GM12878 (cell line): ENCODE data around the gene TTC39B. TPM values are rescaled to one million over a fixed set of nuclear protein-coding genes. Genes with fewer than 3 reads are reported as not detected.

Source experiments
- ATAC-seq: fragments of 200-7000 bp; cut with Tn5 transposase; 3 replicates; pipeline ENCODE4 v1.9.1; 2020; ENCODE audit warnings: mild to moderate bottlenecking, moderate library complexity
- BruUV-seq: library from RNA; stranded (reverse); fragments of 400-500 nt; replicated peaks from 2 replicates; lab custom pipeline; 2021; lab: Mats Ljungman, UMichigan
- CTCF ChIA-PET: fragments of 300-600 bp; sonication (Branson Sonifier 250); formaldehyde crosslinking; extraction: SDS; loops from one replicate; lab custom pipeline; 2021; ENCODE audit warnings: inconsistent platforms; lab: Yijun Ruan, JAX
- POLR2A ChIA-PET: fragments of 350-600 bp; formaldehyde crosslinking; extraction: SDS; loops from one replicate; lab custom pipeline; 2021; ENCODE audit warnings: inconsistent platforms; lab: Charles Lee
- RAD21 ChIA-PET: fragments of 300-600 bp; sonication (Branson Sonifier 250); formaldehyde crosslinking; loops from one replicate; lab custom pipeline; 2023; ENCODE audit warnings: antibody characterized with exemption; ENCODE audit not compliant: unreplicated experiment; lab: Charles Lee
- SMC1A ChIA-PET: fragments of 300-600 bp; sonication (Branson Sonifier 250); formaldehyde crosslinking; loops from one replicate; lab custom pipeline; 2023; ENCODE audit not compliant: unreplicated experiment, uncharacterized antibody; lab: Charles Lee
- DNase-seq: peaks from one replicate; pipeline ENCODE4 v3.0.0-alpha.2; 2011; ENCODE audit warnings: low read depth, low spot score
- FAIRE-seq: peaks from 3 replicates; lab custom pipeline; 2011; peaks lifted over from hg19 to GRCh38; lab: Jason Lieb, UNC
- H2AFZ ChIP-seq: 2 replicates; pipeline ENCODE4 v1.6.0; 2011; ENCODE audit warnings: low read depth, low read length, control low read depth; ENCODE audit not compliant: control insufficient read depth
- H3K27ac ChIP-seq: 2 replicates; pipeline ENCODE4 v1.5.1; 2011; ENCODE audit warnings: control low read depth; ENCODE audit not compliant: control insufficient read depth, insufficient read depth
- H3K27me3 ChIP-seq, 2 experiments: replicated peaks in 1 of 2; 2 replicates each; pipeline versions ENCODE4 v1.6.0 to v1.6.1; 2011; ENCODE audit warnings: low read length in 1 of 2; ENCODE audit not compliant: control insufficient read depth in 2 of 2, insufficient read depth in 2 of 2
- H3K36me3 ChIP-seq, 2 experiments: 2 replicates each; pipeline ENCODE4 v1.5.1; 2011; ENCODE audit warnings: low read length in 1 of 2; ENCODE audit not compliant: control insufficient read depth in 2 of 2, insufficient read depth in 2 of 2
- H3K4me1 ChIP-seq: 2 replicates; pipeline ENCODE4 v1.6.1; 2011; ENCODE audit warnings: mild to moderate bottlenecking, low read length, moderate library complexity, mixed read lengths; ENCODE audit not compliant: control insufficient read depth, insufficient read depth
- H3K4me2 ChIP-seq: 2 replicates; pipeline ENCODE4 v1.6.0; 2011; ENCODE audit warnings: control low read depth; ENCODE audit not compliant: control insufficient read depth, insufficient read depth
- H3K4me3 ChIP-seq: fragments of 200-600 bp; sonication (generic); 2 replicates; pipeline ENCODE4 v1.5.1; 2016
- H3K79me2 ChIP-seq: 2 replicates; pipeline ENCODE4 v1.6.0; 2011; ENCODE audit warnings: low read length; ENCODE audit not compliant: control insufficient read depth, insufficient read depth
- H3K9ac ChIP-seq: 2 replicates; pipeline ENCODE4 v1.8.0; 2011; ENCODE audit warnings: low read length, control low read depth, mixed read lengths; ENCODE audit not compliant: control insufficient read depth, insufficient read depth
- H3K9me3 ChIP-seq: replicated peaks from 3 replicates; pipeline ENCODE4 v1.5.1; 2011; ENCODE audit warnings: mild to moderate bottlenecking, low read length; ENCODE audit not compliant: control insufficient read depth, insufficient read depth
- H4K20me1 ChIP-seq: 2 replicates; pipeline ENCODE4 v1.6.0; 2011; ENCODE audit not compliant: control insufficient read depth, insufficient read depth
- CTCF ChIP-seq, 3 experiments: IDR thresholded peaks in 2 of 3; conservative IDR thresholded peaks in 1 of 3; 2 replicates each; pipeline ENCODE4 v1.5.1; 2011; ENCODE audit warnings: low read depth in 3 of 3, low read length in 3 of 3, mild to moderate bottlenecking in 3 of 3, control low read depth in 2 of 3, moderate library complexity in 2 of 3, inconsistent platforms in 1 of 3, mixed read lengths in 1 of 3; ENCODE audit not compliant: control insufficient read depth in 2 of 3, insufficient read depth in 1 of 3; ENCODE audit errors: extremely low read depth in 1 of 3
- EED ChIP-seq: sonication (generic); IDR thresholded peaks from 2 replicates; pipeline ENCODE4 v1.6.1; 2016; ENCODE audit warnings: antibody characterized with exemption, low read depth
- HCFC1 ChIP-seq: fragments of 150-350 bp; IDR thresholded peaks from 2 replicates; pipeline ENCODE4 v1.6.1; 2014; ENCODE audit warnings: low read length
- HDAC2 ChIP-seq: fragments of 200-600 bp; sonication (generic); IDR thresholded peaks from 2 replicates; pipeline ENCODE4 v1.6.1; 2017
- IRF4 ChIP-seq: IDR thresholded peaks from 2 replicates; pipeline ENCODE4 v1.6.1; 2011; ENCODE audit warnings: low read depth, low read length
- JUND ChIP-seq: IDR thresholded peaks from 2 replicates; pipeline ENCODE4 v1.6.1; 2012; ENCODE audit warnings: low read depth, mild to moderate bottlenecking, low read length, improper control_type of control experiment, moderate library complexity
- SMAD5 ChIP-seq: IDR thresholded peaks from 2 replicates; pipeline ENCODE4 v1.6.1; 2016; ENCODE audit warnings: antibody characterized with exemption, low read depth
- SREBF1 ChIP-seq: IDR thresholded peaks from 2 replicates; pipeline ENCODE4 v1.6.1; 2012; ENCODE audit warnings: mild to moderate bottlenecking, low read length
- SRF ChIP-seq, 2 experiments: IDR thresholded peaks; 2 replicates each; pipeline ENCODE4 v1.6.1; 2011; ENCODE audit warnings: low read depth in 2 of 2, low read length in 2 of 2, mild to moderate bottlenecking in 1 of 2, moderate library complexity in 1 of 2
- STAT1 ChIP-seq: fragments of 450-650 bp; conservative IDR thresholded peaks from 2 replicates; pipeline ENCODE4 v1.6.1; 2014; ENCODE audit warnings: antibody characterized with exemption, mild to moderate bottlenecking
- STAT3 ChIP-seq: IDR thresholded peaks from 2 replicates; pipeline ENCODE4 v1.6.1; 2011; ENCODE audit warnings: low read depth, low read length, improper control_type of control experiment
- USF1 ChIP-seq: IDR thresholded peaks from 2 replicates; pipeline ENCODE4 v1.6.1; 2011; ENCODE audit warnings: borderline replicate concordance, low read depth, mild to moderate bottlenecking, moderate library complexity, mixed read lengths, low read length; ENCODE audit not compliant: insufficient read depth; ENCODE audit errors: extremely low read length
- ZNF622 ChIP-seq: fragments of 450-650 bp; IDR thresholded peaks from 2 replicates; pipeline ENCODE4 v1.6.1; 2017; ENCODE audit warnings: mild to moderate bottlenecking, inconsistent platforms
- WGBS: methylation state at CpG from one replicate; pipeline ENCODE4 v1.1.6; 2016; ENCODE audit warnings: low lambda C conversion rate; ENCODE audit not compliant: insufficient replicate concordance, insufficient coverage; ENCODE audit errors: missing lambda C conversion rate; 5-methylcytosine and 5-hydroxymethylcytosine counted together
- in situ Hi-C: fragments of 300-500 bp; cut with MboI; formaldehyde crosslinking; loops from 9 replicates; pipeline ENCODE4 v1.14.3; 2018; ENCODE audit warnings: mixed read lengths
- intact Hi-C: fragments of 100-400 bp; cut with micrococcal nuclease; formaldehyde crosslinking; loops from one replicate; pipeline ENCODE4 v1.14.2; 2022; ENCODE audit not compliant: unreplicated experiment
- polyA plus RNA-seq, 11 experiments: library from polyadenylated mRNA; depleted of rRNA in 4 of 11; unstranded in 6 of 11; stranded (reverse) in 5 of 11; fragments of >200 nt; fragmentation: Nextera tagmentation in 4 of 11; fragmentation: Illumina TruSeq in 1 of 11; extraction: Ambion mirVana in 4 of 11; extraction: Trizol in 1 of 11; gene quantifications; 1 replicate in 1 of 11; 2 replicates in 10 of 11; pipeline versions ENCODE4 v1.2.1 to v1.2.3, GENCODE V29; 2011 to 2016; ENCODE audit warnings: inconsistent platforms in 2 of 11, missing spikeins in 2 of 11, low read depth in 1 of 11
- total RNA-seq, 4 experiments: library from RNA; depleted of rRNA in 3 of 4; stranded (reverse); fragments of >200 nt in 3 of 4; fragmentation: Illumina TruSeq in 1 of 4; extraction: Trizol in 1 of 4; gene quantifications; 2 replicates each; pipeline versions ENCODE4 v1.2.1 to v1.2.3, GENCODE V29; 2013 to 2021
- TF ChIP-seq, protein P1 (sequence below): IDR thresholded peaks from 2 replicates; pipeline ENCODE4 v1.6.1; 2011; ENCODE audit warnings: low read depth, low read length, improper control_type of control experiment, borderline replicate concordance

The TTC39B gene
- total and polyA plus RNA-seq, 10 of the 15 experiments (the other 5 are each of a cell fraction or from before 2014, with no cell fraction given): 0.68 to 2.5 (median 1.5) TPM

- Histone ChIP-seq H3K27me3 (no peaks in the 10 kb centered on the region), H3K9me3 (no peaks in the 10 kb centered on the region), H2AFZ (no peak overlapping the region), H3K9ac (no peak overlapping the region), H4K20me1 (no peaks in the 10 kb centered on the region), H3K36me3 (no peaks in the 10 kb centered on the region), H3K4me3 (no peak overlapping the region), H3K79me2 (no peaks in the 10 kb centered on the region), H3K4me1 (no peaks in the 10 kb centered on the region), H3K4me2 (no peak overlapping the region), H3K27ac (no peak overlapping the region)
- POLR2A ChIA-PET: no interaction called here
- RAD21 ChIA-PET: no interaction called here
- TF ChIP-seq HDAC2 (no peak), SREBF1 (no peak)
- 32% methylated on average over 3 of the region's 3 CpGs for WGBS
- DNase-seq: no peak
- no peak for FAIRE-seq
- SMC1A ChIA-PET: interaction anchor here (1.6 kb wide), 1 partner anchor 11 kb away, joined by 3 read pairs; no protein-coding TSS in a partner anchor
- in situ Hi-C loops: no loop called here
- ATAC-seq: no peak
- CTCF ChIA-PET: interaction anchor here (1.6 kb wide), 1 partner anchor 16 kb away, joined by 4 read pairs; no protein-coding TSS in a partner anchor
- intact Hi-C loops: no loop called here
- BruUV-seq: no TSS peak
Measured at GRCh38 chr9:15354713-15355112, 47.7 kb upstream of the TTC39B start.

- no peaks in the 10 kb centered on the region for H3K27me3 ChIP-seq
- H3K4me1 ChIP-seq: no peaks in the 10 kb centered on the region
- no peaks in the 10 kb centered on the region for H3K79me2 ChIP-seq
- POLR2A ChIA-PET: no interaction called here
- RAD21 ChIA-PET: no interaction called here
- H3K4me3 ChIP-seq: no peak overlapping the region
- H3K9ac ChIP-seq: no peak overlapping the region
- H3K9me3 ChIP-seq: no peaks in the 10 kb centered on the region
- ATAC-seq: no peak
- 72% methylated on average over 4 of the region's 4 CpGs for WGBS
- H3K27ac ChIP-seq: no peak overlapping the region
- intact Hi-C loops: no loop called here
- H4K20me1 ChIP-seq: no peaks in the 10 kb centered on the region
- no peaks in the 10 kb centered on the region for H3K36me3 ChIP-seq
- DNase-seq: no peak
- H2AFZ ChIP-seq: no peak overlapping the region
- SMC1A ChIA-PET: no interaction called here
- CTCF ChIA-PET: interaction anchor here (0.6 kb wide), 1 partner anchor 30 kb away, joined by 3 read pairs; no protein-coding TSS in a partner anchor
- no peak for FAIRE-seq
- in situ Hi-C loops: no loop called here
- BruUV-seq: no TSS peak
- no peak overlapping the region for H3K4me2 ChIP-seq
- TF ChIP-seq EED (no peak), HCFC1 (no peak), CTCF (IDR thresholded peaks at IDR 0.05 in 2 of 3, conservative IDR thresholded peaks at IDR 0.05 in 1 of 3; ENCODE audit: control insufficient read depth in 2 of 3, extremely low read depth in 1 of 3, insufficient read depth in 1 of 3, low read depth in 3 of 3, low read length in 3 of 3) (no peak), IRF4 (no peak), USF1 (no peak), JUND (no peak), SMAD5 (no peak), STAT1 (no peak), SRF (IDR thresholded peaks at IDR 0.05; ENCODE audit: low read depth in 2 of 2, low read length in 2 of 2) (no peak), ZNF622 (no peak), STAT3 (no peak)
- TF ChIP-seq, protein P1, sequence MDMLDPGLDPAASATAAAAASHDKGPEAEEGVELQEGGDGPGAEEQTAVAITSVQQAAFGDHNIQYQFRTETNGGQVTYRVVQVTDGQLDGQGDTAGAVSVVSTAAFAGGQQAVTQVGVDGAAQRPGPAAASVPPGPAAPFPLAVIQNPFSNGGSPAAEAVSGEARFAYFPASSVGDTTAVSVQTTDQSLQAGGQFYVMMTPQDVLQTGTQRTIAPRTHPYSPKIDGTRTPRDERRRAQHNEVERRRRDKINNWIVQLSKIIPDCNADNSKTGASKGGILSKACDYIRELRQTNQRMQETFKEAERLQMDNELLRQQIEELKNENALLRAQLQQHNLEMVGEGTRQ: no peak
Measured at GRCh38 chr9:15353892-15354291, 46.9 kb upstream of the TTC39B start.
